ENCODE measurements around the gene PRRT2. TPM values are rescaled to one million over a fixed set of nuclear protein-coding genes. Genes with fewer than 3 reads are reported as not detected.

PRRT2 gene
- total and polyA plus RNA-seq, 7 experiments from 2014 or later: 0.07 to 4.6 (median 2.4) TPM; not detected in 1

GRCh38 chr16:29789775-29790182 is 22.2 kb upstream of the PRRT2 start:
- ChIA-PET POLR2A (interaction anchor here (0.6 to 8.8 kb wide), 31 partner anchors 9 to 395 kb away, joined by 3 to 158 read pairs (median 7); partner anchors contain the start of genes ALDOA, C16orf54, MAZ and MVP), CTCF (interaction anchor here (0.6 to 4.2 kb wide), 20 partner anchors 14 to 860 kb away, joined by 3 to 40 read pairs (median 4); partner anchors contain the start of genes C16orf54 and PAGR1)
- Mint-ChIP-seq H3K4me1 (peaks cover 29 to 61% (median 52%) of the 10 kb centered on the region in 7 donors), H3K27ac (peak overlapping the region; percentile 93 to 99 (median 99)), H3K36me3 (peaks cover 0 to 16% (median 4%) of the 10 kb centered on the region in 5 donors), H3K4me3 (peak overlapping the region; percentile 92 to 100 (median 98)), H3K27me3 (peaks cover 0 to 2% (median 0%) of the 10 kb centered on the region in 5 donors), H3K9me3 (peaks cover 0 to 4% (median 0%) of the 10 kb centered on the region in 11 donors)
- Histone ChIP-seq H3K27ac (ENCODE audit: low read depth, low read length) (peak overlapping the region; percentile 78), H3K4me1 (ENCODE audit: control insufficient read depth in 2 of 2, insufficient read depth in 2 of 2, low read length in 2 of 2) (peaks cover 23 to 31% of the 10 kb centered on the region in 2 donors), H3K27me3 (ENCODE audit: control insufficient read depth in 2 of 2, insufficient read depth in 2 of 2, low read length in 2 of 2) (no peaks in the 10 kb centered on the region), H3K9me3 (ENCODE audit: control insufficient read depth in 2 of 3, low read length in 3 of 3) (no peaks in the 10 kb centered on the region), H3K36me3 (ENCODE audit: control insufficient read depth in 2 of 3, insufficient read depth in 3 of 3, low read length in 3 of 3) (peaks cover 0 to 4% (median 0%) of the 10 kb centered on the region in 3 experiments), H3K4me3 (ENCODE audit: low read length) (peak overlapping the region; percentile 64)
- ATAC-seq (no peak), DNase-seq (no peak)
- intact Hi-C loops (cut with micrococcal nuclease): loop anchor here (1.0 to 2.0 kb wide), 15 partner anchors 16 to 207 kb away; partner anchors contain the start of genes CDIPT (in 2 of the 2), PAGR1 (in 2 of the 2), INO80E (in 1 of the 2) and MVP (in 1 of the 2)

GRCh38 chr16:29790183-29790948 is 21.6 kb upstream of the PRRT2 start, which contains the start of gene KIF22:
Gene KIF22, plus strand, starts transcription at chr16:29790751. Its CDS starts 9 bp downstream, at chr16:29790760.
- Mint-ChIP-seq H3K36me3 (peaks cover 0 to 18% (median 4%) of the 10 kb centered on the region in 5 donors), H3K27ac (peak within 1 kb of the TSS; percentile 93 to 99 (median 99)), H3K9me3 (peaks cover 0 to 3% (median 0%) of the 10 kb centered on the region in 11 donors), H3K27me3 (peaks cover 0 to 2% (median 0%) of the 10 kb centered on the region in 5 donors), H3K4me1 (peaks cover 23 to 59% (median 46%) of the 10 kb centered on the region in 7 donors), H3K4me3 (peak within 1 kb of the TSS; percentile 92 to 100 (median 98))
- ChIA-PET CTCF (interaction anchor here (0.6 to 4.2 kb wide), 22 partner anchors 14 to 860 kb away, joined by 3 to 40 read pairs (median 4); partner anchors contain the start of genes C16orf54, MVP and PAGR1), POLR2A (interaction anchor here (0.6 to 8.8 kb wide), 36 partner anchors 10 to 394 kb away, joined by 3 to 158 read pairs (median 6); partner anchors contain the start of genes ALDOA, C16orf54, HIRIP3 and INO80E)
- intact Hi-C loops (cut with micrococcal nuclease): loop anchor here (1.0 to 2.0 kb wide), 15 partner anchors 15 to 206 kb away; partner anchors contain the start of genes CDIPT (in 2 of the 2), PAGR1 (in 2 of the 2), INO80E (in 1 of the 2) and MVP (in 1 of the 2)
- Histone ChIP-seq H3K4me3 (ENCODE audit: low read length) (peak within 1 kb of the TSS; percentile 83), H3K27me3 (ENCODE audit: control insufficient read depth in 2 of 2, insufficient read depth in 2 of 2, low read length in 2 of 2) (no peaks in the 10 kb centered on the region), H3K36me3 (ENCODE audit: control insufficient read depth in 2 of 3, insufficient read depth in 3 of 3, low read length in 3 of 3) (peaks cover 0 to 4% (median 0%) of the 10 kb centered on the region in 3 experiments), H3K27ac (ENCODE audit: low read depth, low read length) (peak within 1 kb of the TSS; percentile 88), H3K4me1 (ENCODE audit: control insufficient read depth in 2 of 2, insufficient read depth in 2 of 2, low read length in 2 of 2) (peaks cover 21 to 29% of the 10 kb centered on the region in 2 donors), H3K9me3 (ENCODE audit: control insufficient read depth in 2 of 3, low read length in 3 of 3) (no peaks in the 10 kb centered on the region)
- DNase-seq: peak; percentile 98 to 100 (median 100)
- ATAC-seq: peak; percentile 98

- no peaks in the 10 kb centered on the region for H3K27me3 ChIP-seq (ENCODE audit: control insufficient read depth in 2 of 2, insufficient read depth in 2 of 2, low read length in 2 of 2)
- Mint-ChIP-seq H3K4me3 (peak overlapping the region; percentile 92 to 100 (median 98)), H3K9me3 (peaks cover 0 to 3% (median 0%) of the 10 kb centered on the region in 11 donors), H3K27me3 (peaks cover 0 to 2% (median 0%) of the 10 kb centered on the region in 5 donors), H3K4me1 (peaks cover 23 to 55% (median 42%) of the 10 kb centered on the region in 7 donors), H3K36me3 (peaks cover 0 to 18% (median 4%) of the 10 kb centered on the region in 5 donors), H3K27ac (peak overlapping the region; percentile 93 to 99 (median 99))
- no peaks in the 10 kb centered on the region for H3K9me3 ChIP-seq (ENCODE audit: control insufficient read depth in 2 of 3, low read length in 3 of 3)
- H3K27ac ChIP-seq (ENCODE audit: low read depth, low read length): peak overlapping the region; percentile 88
- intact Hi-C loops (cut with micrococcal nuclease): loop anchor here (1.0 to 2.0 kb wide), 15 partner anchors 14 to 205 kb away; partner anchors contain the start of genes CDIPT (in 2 of the 2), PAGR1 (in 2 of the 2), INO80E (in 1 of the 2) and MVP (in 1 of the 2)
- ATAC-seq: no peak
- POLR2A ChIA-PET: interaction anchor here (0.7 to 8.8 kb wide), 26 partner anchors 11 to 393 kb away, joined by 3 to 158 read pairs (median 10); partner anchors contain the start of genes C16orf54, HIRIP3, INO80E and MAZ
- peak overlapping the region; percentile 83 for H3K4me3 ChIP-seq (ENCODE audit: low read length)
- peaks cover 0 to 4% (median 0%) of the 10 kb centered on the region in 3 experiments for H3K36me3 ChIP-seq (ENCODE audit: control insufficient read depth in 2 of 3, insufficient read depth in 3 of 3, low read length in 3 of 3)
- peaks cover 17 to 29% of the 10 kb centered on the region in 2 donors for H3K4me1 ChIP-seq (ENCODE audit: control insufficient read depth in 2 of 2, insufficient read depth in 2 of 2, low read length in 2 of 2)
- CTCF ChIA-PET: interaction anchor here (0.6 to 4.2 kb wide), 13 partner anchors 13 to 93 kb away, joined by 3 to 40 read pairs (median 6); partner anchors contain the start of gene MVP
- peak in 1 of 9 donors; percentile 18 for DNase-seq
These were observed 20.8 kb upstream of the PRRT2 start for GRCh38 chr16:29790949-29791844.

GRCh38 chr16:29791845-29792807 is 19.9 kb upstream of the PRRT2 start:
- ChIA-PET CTCF (interaction anchor here (0.6 to 4.2 kb wide), 2 partner anchors 12 to 25 kb away, joined by 4 to 28 read pairs; no protein-coding TSS in a partner anchor), POLR2A (interaction anchor here (0.6 to 8.8 kb wide), 11 partner anchors 10 to 182 kb away, joined by 3 to 158 read pairs (median 16); partner anchors contain the start of genes MAZ, PRRT2 and TAOK2)
- peaks cover 0 to 23% (median 7%) of the 10 kb centered on the region in 5 donors for H3K36me3 Mint-ChIP-seq
- H3K27ac ChIP-seq (ENCODE audit: low read depth, low read length): peak overlapping the region; percentile 88
- H3K4me1 ChIP-seq (ENCODE audit: control insufficient read depth in 2 of 2, insufficient read depth in 2 of 2, low read length in 2 of 2): peaks cover 17 to 29% of the 10 kb centered on the region in 2 donors
- peaks cover 0 to 10% (median 0%) of the 10 kb centered on the region in 3 experiments for H3K36me3 ChIP-seq (ENCODE audit: control insufficient read depth in 2 of 3, insufficient read depth in 3 of 3, low read length in 3 of 3)
- peak overlapping the region; percentile 83 for H3K4me3 ChIP-seq (ENCODE audit: low read length)
- intact Hi-C loops (cut with micrococcal nuclease): loop anchor here (2.0 kb wide), 4 partner anchors 53 to 81 kb away; no protein-coding TSS in a partner anchor
- no peaks in the 10 kb centered on the region for H3K9me3 Mint-ChIP-seq
- peak overlapping the region; percentile 93 to 99 (median 99) for H3K27ac Mint-ChIP-seq
- no peaks in the 10 kb centered on the region for H3K9me3 ChIP-seq (ENCODE audit: control insufficient read depth in 2 of 3, low read length in 3 of 3)
- H3K4me1 Mint-ChIP-seq: peaks cover 23 to 55% (median 45%) of the 10 kb centered on the region in 7 donors
- ATAC-seq: no peak
- H3K4me3 Mint-ChIP-seq: peak overlapping the region; percentile 92 to 100 (median 98)
- peaks cover 0 to 2% (median 0%) of the 10 kb centered on the region in 5 donors for H3K27me3 Mint-ChIP-seq
- no peak for DNase-seq
- no peaks in the 10 kb centered on the region for H3K27me3 ChIP-seq (ENCODE audit: control insufficient read depth in 2 of 2, insufficient read depth in 2 of 2, low read length in 2 of 2)
